ENCODE data around the gene DNM3.

DNM3 gene

GRCh38 chr1:171994293-171994692, 153.0 kb downstream of the DNM3 start:
- H3K36me3 ChIP-seq (replicated peaks; ENCODE audit: insufficient read depth, low read length) = no peaks in the 10 kb centered on the region
- H3K27me3 ChIP-seq (replicated peaks; ENCODE audit: insufficient read depth, low read length) = no peaks in the 10 kb centered on the region
- H3K9me2 ChIP-seq (replicated peaks; ENCODE audit: insufficient read depth, low read length) = no peaks in the 10 kb centered on the region
- TF ChIP-seq EZH2phosphoT487 (IDR thresholded peaks at IDR 0.05; ENCODE audit: low read length) (no peak), CTCF (IDR thresholded peaks at IDR 0.05; ENCODE audit: low read length) (no peak), EZH2 (optimal IDR thresholded peaks at IDR 0.05; ENCODE audit: low read depth, low read length) (no peak)
- peak; percentile 64 for DNase-seq
- no peak overlapping the region for H3K4me2 ChIP-seq (ENCODE audit: low read depth, low read length)
- no peak overlapping the region for H3K9ac ChIP-seq (ENCODE audit: low read length)
- no peaks in the 10 kb centered on the region for H4K20me1 ChIP-seq (ENCODE audit: insufficient read depth, low read length)
- no peaks in the 10 kb centered on the region for H3K4me1 ChIP-seq (ENCODE audit: low read length)
- no peak overlapping the region for H3K27ac ChIP-seq (ENCODE audit: low read length)
- H3K9me3 ChIP-seq (replicated peaks; ENCODE audit: insufficient read depth, low read length) = no peaks in the 10 kb centered on the region
- H3K79me2 ChIP-seq (ENCODE audit: low read length) = no peaks in the 10 kb centered on the region
- H2AFZ ChIP-seq (ENCODE audit: low read length) = no peak overlapping the region
- no peaks in the 10 kb centered on the region for H3F3A ChIP-seq (ENCODE audit: insufficient read depth, low read length)
- H3K4me3 ChIP-seq (ENCODE audit: low read length) = no peak overlapping the region

GRCh38 chr1:171995573-171995972, 154.3 kb downstream of the DNM3 start:
- H4K20me1 ChIP-seq (ENCODE audit: insufficient read depth, low read length) = no peaks in the 10 kb centered on the region
- TF ChIP-seq EZH2 (optimal IDR thresholded peaks at IDR 0.05; ENCODE audit: low read depth, low read length) = no peak
- no peak for TF ChIP-seq CTCF (IDR thresholded peaks at IDR 0.05; ENCODE audit: low read length)
- no peak for TF ChIP-seq EZH2phosphoT487 (IDR thresholded peaks at IDR 0.05; ENCODE audit: low read length)
- H3K9me3 ChIP-seq (replicated peaks; ENCODE audit: insufficient read depth, low read length) = no peaks in the 10 kb centered on the region
- H3F3A ChIP-seq (ENCODE audit: insufficient read depth, low read length) = no peaks in the 10 kb centered on the region
- H3K27me3 ChIP-seq (replicated peaks; ENCODE audit: insufficient read depth, low read length) = no peaks in the 10 kb centered on the region
- H3K9ac ChIP-seq (ENCODE audit: low read length) = no peak overlapping the region
- H3K79me2 ChIP-seq (ENCODE audit: low read length) = no peaks in the 10 kb centered on the region
- H3K4me3 ChIP-seq (ENCODE audit: low read length) = no peak overlapping the region
- H3K9me2 ChIP-seq (replicated peaks; ENCODE audit: insufficient read depth, low read length) = no peaks in the 10 kb centered on the region
- no peak overlapping the region for H3K27ac ChIP-seq (ENCODE audit: low read length)
- H3K4me1 ChIP-seq (ENCODE audit: low read length) = no peaks in the 10 kb centered on the region
- DNase-seq = no peak
- H3K4me2 ChIP-seq (ENCODE audit: low read depth, low read length) = no peak overlapping the region
- H3K36me3 ChIP-seq (replicated peaks; ENCODE audit: insufficient read depth, low read length) = no peaks in the 10 kb centered on the region
- H2AFZ ChIP-seq (ENCODE audit: low read length) = no peak overlapping the region

GRCh38 chr1:171997936-171998335, 156.6 kb downstream of the DNM3 start:
- Histone ChIP-seq H3K27me3 (replicated peaks; ENCODE audit: insufficient read depth, low read length) (no peaks in the 10 kb centered on the region), H3K4me2 (ENCODE audit: low read depth, low read length) (no peak overlapping the region), H3K79me2 (ENCODE audit: low read length) (no peaks in the 10 kb centered on the region), H3K9me2 (replicated peaks; ENCODE audit: insufficient read depth, low read length) (no peaks in the 10 kb centered on the region), H2AFZ (ENCODE audit: low read length) (no peak overlapping the region), H3K27ac (ENCODE audit: low read length) (no peak overlapping the region), H3K4me1 (ENCODE audit: low read length) (no peaks in the 10 kb centered on the region), H4K20me1 (ENCODE audit: insufficient read depth, low read length) (no peaks in the 10 kb centered on the region), H3K9me3 (replicated peaks; ENCODE audit: insufficient read depth, low read length) (no peaks in the 10 kb centered on the region), H3K9ac (ENCODE audit: low read length) (no peak overlapping the region), H3K4me3 (ENCODE audit: low read length) (no peak overlapping the region), H3K36me3 (replicated peaks; ENCODE audit: insufficient read depth, low read length) (no peaks in the 10 kb centered on the region), H3F3A (ENCODE audit: insufficient read depth, low read length) (no peaks in the 10 kb centered on the region)
- TF ChIP-seq CTCF (IDR thresholded peaks at IDR 0.05; ENCODE audit: low read length) (no peak), EZH2 (optimal IDR thresholded peaks at IDR 0.05; ENCODE audit: low read depth, low read length) (no peak), EZH2phosphoT487 (IDR thresholded peaks at IDR 0.05; ENCODE audit: low read length) (no peak)
- DNase-seq = no peak
